GM18526 (cell line): Measurements from ENCODE around the gene POLR1E.

Source experiments
- POLR2A ChIP-seq: IDR thresholded peaks from 3 replicates; pipeline ENCODE4 v1.6.1; 2011; ENCODE audit not compliant: insufficient read length; ENCODE audit errors: extremely low read depth

Gene POLR1E

DNA sequence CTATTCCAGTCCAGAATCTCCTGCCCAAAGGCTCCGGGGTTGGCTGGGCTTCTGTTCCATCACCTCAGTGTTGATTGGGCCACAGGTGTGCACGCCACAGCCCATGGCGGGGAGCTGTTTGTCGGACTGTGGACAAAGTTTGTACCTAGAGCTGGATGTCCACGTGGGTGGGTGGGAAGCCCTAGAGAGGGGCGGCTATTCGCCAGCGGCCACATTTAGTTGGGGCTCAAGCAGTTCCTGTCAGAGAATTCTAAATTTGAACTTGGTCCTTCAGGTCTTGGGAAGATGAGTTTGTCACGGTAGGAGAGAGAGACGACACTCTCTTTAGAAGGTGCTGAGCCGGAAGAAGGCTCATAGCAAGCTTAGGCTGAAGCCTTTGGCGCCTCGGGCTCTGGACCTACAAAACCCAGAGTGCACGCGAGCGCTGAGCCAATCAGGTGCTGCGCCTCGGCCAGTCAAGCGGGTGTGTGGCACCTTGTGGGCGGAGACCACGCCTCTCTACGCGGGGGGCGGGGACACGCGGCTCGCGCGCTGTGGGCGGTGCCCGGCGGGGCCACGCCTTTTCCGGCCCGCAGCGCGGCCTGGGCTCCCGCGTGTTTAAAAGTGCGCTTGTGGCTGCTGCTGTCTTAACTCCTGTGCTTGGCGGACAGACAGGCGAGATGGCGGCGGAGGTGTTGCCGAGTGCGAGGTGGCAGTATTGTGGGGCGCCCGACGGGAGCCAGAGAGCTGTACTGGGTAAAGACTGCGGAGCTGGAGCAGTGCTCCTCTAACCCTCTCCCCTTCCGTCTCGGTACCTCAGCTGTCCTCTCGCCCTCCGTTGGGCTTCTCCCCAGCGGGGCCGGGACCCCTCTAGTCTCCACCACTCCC is at the start of gene POLR1E:
Gene POLR1E (plus strand): TSS at position 560 of the 867 bp plus-strand sequence. CDS start 100 bp downstream, at position 660.
- TF ChIP-seq POLR2A: peak; percentile 95

DNA sequence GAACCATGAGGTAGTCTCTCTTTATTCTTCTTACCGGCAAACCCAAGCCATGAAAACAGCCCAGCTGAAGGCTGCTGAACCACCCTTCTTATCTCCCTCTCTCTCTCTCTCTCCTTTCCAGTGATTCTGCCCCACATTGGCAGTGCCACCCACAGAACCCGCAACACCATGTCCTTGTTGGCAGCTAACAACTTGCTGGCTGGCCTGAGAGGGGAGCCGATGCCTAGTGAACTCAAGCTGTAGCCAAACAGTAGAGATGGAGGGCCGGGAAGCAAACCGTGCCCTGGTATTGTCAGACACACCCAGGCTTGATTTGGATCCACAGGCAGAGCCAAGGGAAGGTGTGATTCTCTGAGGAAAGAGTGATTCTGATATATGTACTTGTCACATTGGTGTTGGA is 49.2 kb upstream of the POLR1E start:
- TF ChIP-seq POLR2A: no peak

GRCh38 chr9:37437010-37437409 is 48.7 kb upstream of the POLR1E start:
- no peak for TF ChIP-seq POLR2A

DNA sequence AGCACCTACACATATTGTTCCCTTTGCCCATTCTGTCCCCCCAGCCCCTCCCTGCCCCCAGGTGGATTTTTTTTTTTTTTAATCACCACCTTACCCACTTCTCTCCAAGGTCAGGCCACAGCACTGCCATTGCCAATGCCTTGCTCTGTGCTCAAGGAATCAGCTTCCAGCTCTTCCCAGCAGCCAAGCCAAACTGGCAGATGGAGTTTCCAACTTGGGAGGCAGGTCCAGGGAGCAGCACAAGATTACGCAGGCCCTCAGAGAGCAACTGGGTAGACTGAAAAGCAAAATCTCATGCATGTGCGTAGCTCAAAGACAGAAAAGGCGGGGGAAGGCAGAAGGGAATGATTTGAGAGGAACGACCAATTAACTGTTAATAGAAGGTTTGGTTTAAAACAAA is 48.1 kb upstream of the POLR1E start:
- TF ChIP-seq POLR2A: no peak

DNA sequence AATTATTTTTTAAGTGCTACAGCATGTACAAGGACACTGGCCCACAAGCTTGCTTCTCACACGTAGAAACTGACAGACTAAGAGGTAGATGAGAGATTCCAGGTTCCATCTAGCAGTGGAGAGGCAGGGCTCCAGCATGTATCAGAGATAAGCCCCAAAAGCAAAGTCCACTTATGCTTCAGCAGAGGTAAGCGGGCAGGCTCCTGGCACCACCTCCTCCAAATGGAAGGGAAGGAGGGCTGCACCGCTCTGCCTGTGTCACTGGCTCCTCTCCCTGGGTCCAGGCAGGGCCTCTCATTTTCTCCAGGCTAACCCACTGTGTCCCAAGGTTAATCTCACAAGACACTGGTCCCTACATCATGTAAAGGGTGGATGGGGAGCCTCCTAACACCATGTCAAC is 47.4 kb upstream of the POLR1E start:
- TF ChIP-seq POLR2A: no peak

DNA sequence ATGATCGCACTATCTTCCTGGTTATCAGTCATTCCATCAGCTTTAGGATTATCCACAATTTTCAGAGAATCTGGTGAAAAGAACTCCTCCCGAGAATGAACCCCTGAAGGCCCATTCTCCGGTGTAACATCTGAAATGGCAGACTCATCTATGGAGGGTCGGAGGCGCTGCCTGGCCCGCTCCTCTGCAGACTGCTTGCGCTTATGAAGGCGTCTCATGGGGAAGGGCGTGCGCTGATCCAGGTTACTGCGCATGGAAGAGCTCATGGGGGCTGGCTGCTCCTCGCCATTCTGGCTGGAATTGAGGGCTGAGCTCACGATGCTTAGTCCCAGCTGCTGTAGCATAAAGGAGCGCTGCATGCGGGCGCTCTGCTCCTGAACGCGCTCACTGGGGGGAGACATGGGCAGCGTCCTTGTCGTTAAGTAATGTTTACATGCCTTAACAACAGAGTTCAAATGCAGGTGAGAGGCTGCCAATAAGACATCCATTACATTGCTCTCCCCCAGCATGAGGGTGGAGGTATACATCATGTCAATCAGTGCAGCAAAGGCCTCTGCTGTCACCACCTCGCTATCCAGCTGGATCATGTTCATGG is 43.9 kb upstream of the POLR1E start:
- no peak for TF ChIP-seq POLR2A

DNA sequence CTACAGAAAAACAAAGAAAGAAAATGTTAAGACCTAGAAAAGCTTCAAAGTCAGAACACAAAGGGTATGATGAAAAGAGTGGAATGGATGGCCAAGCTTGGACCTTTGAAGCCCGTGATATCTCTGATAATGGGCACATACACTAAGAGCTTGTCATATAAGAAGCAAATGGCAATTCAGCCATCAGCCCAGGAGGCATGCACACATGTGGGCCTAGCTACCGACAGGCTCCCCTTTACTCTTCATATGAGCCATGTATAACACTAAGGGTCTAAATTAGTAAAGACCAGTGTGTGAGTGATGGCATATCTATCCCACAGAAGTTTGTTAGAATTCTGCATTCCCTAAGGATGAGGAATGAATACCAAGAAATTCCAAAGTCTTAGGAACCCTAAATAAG is 43.2 kb upstream of the POLR1E start:
- TF ChIP-seq POLR2A: no peak

- TF ChIP-seq POLR2A: no peak
Measured at GRCh38 chr9:37443566-37443965, 42.2 kb upstream of the POLR1E start.

DNA sequence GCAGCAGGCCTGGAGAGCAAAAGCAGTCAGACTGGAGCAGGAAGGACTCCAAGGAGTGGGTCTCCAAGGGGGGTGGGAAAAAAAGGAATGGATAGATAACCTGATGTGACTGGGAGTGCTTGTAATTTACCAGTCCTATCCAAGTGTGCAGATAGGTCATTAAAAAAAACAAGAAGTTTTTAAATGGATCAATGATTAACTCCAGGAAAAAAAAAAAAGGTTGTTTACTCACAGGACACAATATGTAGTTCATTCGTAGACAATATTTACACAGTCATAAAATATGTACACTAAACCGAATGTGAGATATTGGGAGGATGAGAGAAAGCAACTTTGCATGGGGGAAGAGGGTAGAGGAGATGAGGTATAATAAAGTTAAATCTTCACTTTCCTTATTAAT is 40.9 kb upstream of the POLR1E start:
- TF ChIP-seq POLR2A: no peak

- TF ChIP-seq POLR2A: no peak
Measured at GRCh38 chr9:37445832-37446231, 39.9 kb upstream of the POLR1E start.

DNA sequence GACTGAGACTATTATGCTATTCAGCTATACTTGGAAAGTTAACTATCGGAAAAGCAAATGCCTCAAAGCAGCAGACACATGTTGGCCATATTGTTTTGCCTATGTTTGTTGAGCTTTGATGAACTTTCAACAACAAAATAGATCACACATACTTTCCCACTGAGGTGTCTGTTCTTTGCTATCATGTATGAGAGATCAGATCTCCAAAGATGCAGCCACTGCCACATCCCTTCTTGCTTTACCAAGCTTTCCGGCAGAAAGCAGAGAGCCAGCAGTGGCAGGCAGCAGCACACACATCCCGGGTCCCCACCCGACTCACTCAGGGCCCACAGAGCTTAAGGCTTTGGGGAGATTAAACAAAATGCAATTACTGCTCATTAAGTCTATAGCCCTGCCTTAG is 39.3 kb upstream of the POLR1E start:
- no peak for TF ChIP-seq POLR2A

- no peak for TF ChIP-seq POLR2A
Measured at GRCh38 chr9:37447111-37447510, 38.6 kb upstream of the POLR1E start.

- TF ChIP-seq POLR2A: no peak
Measured at GRCh38 chr9:37449862-37450632, 35.7 kb upstream of the POLR1E start.

DNA sequence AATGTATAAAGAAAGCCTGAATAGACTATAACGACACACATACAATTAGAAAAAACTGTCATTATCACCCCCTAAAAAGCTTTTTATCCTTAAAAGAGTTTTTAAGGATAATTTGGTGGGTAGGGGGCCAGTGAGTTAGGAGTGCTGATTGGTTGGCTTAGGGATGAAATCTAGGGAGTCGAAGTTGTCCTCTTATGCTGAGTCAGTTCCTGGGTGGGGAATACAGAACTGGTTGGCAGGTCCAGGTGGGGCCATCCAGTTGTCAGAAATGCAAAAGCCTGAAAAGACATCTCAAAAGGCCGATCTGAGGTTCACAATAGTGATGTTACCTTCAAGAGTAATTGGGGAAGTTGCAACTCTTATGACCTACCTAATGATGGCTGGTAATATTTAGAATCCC is 34.1 kb upstream of the POLR1E start:
- TF ChIP-seq POLR2A: no peak

DNA sequence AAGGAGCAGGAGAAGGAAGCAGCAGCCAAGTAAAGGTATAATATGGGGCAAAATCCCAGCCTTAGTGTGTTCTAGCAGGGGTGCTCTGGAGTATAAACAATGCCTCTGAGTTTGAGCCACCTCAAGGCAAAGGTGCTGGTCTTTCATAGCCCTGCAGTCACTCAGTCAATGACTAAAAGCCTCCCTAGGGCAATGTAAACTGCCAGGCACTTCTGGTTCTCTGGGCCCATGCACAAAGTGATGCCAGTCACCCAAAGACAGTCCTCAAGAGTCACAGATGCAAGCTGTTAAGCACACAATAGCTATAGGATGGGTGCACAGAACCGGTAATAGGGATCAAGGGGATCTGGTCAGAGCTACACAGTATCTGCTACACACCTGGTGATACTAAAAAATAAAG is 33.1 kb upstream of the POLR1E start:
- TF ChIP-seq POLR2A: no peak

DNA sequence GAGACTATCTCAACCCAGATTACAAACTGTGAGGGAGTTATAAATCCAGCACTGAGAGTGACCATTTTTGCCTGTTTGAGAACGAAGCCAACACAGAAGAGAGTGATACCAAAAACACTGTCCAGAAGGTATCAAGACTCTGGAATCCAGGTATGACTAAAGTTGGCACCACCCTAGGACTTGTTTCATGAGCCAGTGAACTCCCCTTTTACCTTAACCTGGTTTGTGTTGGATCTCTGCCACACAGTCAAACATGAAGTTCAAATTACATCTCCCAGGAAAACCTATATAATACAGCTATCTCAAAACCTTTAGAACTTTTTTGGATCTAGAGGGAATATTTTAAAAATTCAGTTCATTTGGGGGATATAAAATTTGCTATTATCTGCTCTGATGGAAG is 31.9 kb upstream of the POLR1E start:
- no peak for TF ChIP-seq POLR2A
